HG02763 (cell line): ENCODE results near the gene CREB3L2.

ENCODE experiments used
- ATAC-seq: cut with Tn5 transposase; IDR thresholded peaks from one replicate; pipeline ENCODE4 v1.9.1; 2021; ENCODE audit warnings: mild to moderate bottlenecking, moderate library complexity; ENCODE audit not compliant: unreplicated experiment

The CREB3L2 gene

DNA sequence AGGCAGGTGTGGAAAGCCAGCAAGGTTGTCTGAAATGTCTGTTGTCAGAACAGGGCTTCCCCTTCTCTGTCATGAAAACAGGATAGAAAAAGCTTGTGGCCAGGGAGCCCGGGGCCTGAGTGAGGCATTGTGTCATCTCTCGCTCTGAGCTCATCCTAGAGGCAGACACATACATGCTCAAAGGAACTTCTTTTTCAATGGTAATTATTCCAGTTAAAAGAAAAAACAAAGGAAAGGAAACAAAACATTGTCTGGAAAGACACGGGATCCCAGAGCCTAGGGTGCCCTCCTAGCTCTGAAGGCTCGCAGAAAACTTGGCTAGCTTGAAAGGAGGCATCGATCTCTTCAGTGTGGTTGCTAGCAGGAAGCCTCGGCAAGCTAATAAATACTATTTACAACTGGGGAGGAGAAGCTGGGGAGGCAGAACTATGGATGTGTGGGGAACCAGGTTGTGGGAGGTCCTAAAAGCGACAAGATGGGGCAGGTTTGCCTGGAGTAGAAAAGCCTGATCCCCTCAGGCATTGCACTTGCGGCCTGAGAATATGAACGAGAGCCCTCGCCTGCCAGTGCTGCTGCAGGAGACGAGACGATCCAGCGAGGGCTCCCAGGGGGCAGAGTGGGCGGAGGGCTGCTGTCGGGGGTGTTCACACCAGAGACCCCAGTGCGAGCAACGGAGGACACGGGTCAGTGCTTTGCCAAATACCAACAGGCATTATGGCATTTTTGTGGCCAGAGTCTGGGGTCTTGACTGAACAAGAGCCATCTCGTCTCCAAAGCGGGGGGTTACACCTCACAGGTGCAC is 122.3 kb downstream of the CREB3L2 start:
- ATAC-seq: no peak

DNA sequence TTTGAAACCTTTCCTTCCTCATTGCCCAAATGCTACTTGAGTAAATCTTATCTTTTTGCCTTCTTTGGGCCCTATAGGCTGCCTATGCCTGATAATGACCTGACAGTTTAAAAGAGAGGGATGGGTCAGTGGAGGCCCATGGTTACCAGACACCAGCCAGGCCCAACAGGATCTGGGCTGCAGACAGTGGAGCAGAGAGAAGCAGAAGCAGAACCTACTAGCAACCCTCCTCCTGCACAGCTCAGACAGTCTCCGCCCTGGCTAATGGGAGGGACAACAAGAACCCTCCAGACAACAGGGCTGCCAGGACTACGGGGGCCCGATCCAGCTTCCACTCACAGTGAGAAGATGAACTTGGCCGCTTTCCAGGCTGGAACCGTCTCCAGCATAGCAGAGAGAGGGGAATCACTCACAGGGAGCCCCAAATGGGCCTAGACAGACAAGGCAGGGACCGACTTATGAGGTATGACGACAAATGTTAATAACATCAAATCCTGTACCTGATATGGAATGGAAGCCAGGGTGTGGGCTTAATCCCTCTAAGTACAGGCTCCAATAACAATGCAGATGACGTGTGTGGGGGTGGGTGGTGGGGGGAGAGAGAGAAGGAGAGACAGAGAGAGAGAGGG is 123.4 kb downstream of the CREB3L2 start:
- no peak for ATAC-seq

DNA sequence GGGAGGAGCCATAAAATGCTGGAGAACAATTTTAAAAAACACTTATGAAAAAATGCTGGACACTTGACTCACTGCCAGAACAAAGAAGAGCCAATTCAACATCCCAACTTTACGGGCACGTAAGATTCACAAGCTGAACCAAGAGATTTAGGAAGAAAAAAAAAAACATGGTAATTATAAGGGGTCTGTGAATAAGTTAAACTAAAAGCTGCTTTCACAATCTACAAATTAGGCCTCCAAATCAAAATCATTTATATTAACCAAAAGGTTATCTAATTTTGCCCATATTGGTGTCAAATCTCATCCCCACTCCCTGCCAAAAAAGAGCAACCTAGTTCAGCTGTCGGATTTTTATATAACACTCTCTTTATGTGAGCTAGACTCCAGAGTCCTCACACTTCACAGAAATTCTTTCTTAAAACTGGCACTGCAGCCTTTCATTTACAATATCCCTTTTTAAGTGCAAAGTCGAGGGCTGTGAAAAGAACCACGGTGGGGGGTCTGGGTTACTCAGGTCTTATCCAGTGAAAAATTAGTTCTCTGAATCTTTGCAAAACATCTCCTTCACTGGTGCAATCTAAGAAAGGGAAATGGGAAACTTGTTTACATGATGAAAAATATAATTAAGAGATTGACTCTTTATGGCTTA is 124.7 kb downstream of the CREB3L2 start:
- ATAC-seq: no peak

DNA sequence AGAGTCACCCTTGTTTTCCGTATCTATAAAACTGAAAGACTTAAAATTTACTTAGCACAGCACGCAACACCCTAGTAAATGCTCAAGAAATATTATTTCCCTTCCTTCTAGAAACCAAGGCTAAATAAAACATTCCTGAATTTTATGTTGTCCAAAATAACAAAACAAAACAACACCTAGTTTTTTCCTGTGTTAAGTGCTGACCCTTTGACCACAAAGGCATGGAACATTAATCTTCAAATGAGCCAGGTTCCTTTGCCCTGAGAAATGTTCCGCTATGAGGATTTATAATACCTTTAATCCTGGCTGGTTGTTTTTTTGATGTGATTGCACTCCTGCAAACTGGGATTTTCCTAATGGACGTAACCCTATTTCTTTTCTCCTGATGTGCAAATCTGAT is 126.1 kb downstream of the CREB3L2 start:
- no peak for ATAC-seq

DNA sequence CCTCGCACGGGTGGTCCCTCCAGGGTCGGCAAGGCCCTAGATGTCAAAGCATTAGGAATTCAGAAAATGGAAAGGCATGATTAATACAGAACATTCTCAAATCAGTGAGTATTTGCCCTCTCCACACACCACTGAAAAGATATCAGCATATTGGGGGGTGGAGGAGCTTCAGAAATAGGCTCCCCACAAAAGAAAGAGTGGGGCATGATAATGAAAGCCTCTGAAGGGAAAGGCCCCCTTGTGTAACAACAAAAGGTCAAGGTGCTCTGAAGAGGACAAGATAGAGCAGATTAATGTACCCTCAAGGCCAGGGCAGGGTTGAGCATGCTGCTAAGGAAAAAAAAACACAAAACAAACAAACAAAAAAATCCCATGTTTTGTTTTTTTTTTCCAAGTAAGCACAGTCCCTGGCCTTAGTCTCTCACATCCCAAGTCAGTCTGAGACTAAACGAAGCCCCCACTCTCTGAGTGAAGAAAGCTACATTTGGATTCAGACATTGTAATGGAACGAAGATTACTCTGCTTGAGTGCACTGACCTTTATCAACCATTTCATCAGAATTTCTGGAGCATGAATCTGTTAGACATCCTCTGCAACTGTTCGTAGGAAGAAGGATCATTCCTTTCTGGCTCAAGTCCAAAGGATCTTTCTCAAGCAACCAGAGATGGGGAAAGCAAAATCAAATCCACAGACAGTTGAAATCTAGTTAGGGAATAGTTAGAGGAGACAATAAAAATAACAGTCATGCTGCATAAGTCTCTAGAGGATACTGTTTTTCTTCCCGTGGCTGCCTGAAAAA is 127.7 kb downstream of the CREB3L2 start:
- ATAC-seq: no peak

DNA sequence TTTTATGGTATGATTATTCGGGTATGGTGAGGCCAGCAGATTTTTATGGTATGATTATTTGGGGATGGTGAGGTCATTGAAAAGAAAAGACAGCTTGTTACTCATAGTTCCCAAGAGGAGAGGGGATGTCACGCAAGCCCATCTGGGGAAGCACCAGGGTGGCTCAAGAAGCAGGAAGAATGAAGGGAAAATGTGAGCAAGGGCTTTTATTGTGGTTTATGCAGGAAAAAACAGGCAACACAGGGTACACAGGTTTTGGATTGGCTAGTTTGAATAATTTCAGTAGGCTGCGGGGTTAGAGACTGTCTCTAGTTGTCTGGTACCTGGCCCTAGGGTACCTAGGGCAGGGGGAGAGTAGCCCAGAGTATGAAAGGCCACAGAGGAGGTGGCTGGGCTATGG is 128.4 kb downstream of the CREB3L2 start:
- no peak for ATAC-seq

DNA sequence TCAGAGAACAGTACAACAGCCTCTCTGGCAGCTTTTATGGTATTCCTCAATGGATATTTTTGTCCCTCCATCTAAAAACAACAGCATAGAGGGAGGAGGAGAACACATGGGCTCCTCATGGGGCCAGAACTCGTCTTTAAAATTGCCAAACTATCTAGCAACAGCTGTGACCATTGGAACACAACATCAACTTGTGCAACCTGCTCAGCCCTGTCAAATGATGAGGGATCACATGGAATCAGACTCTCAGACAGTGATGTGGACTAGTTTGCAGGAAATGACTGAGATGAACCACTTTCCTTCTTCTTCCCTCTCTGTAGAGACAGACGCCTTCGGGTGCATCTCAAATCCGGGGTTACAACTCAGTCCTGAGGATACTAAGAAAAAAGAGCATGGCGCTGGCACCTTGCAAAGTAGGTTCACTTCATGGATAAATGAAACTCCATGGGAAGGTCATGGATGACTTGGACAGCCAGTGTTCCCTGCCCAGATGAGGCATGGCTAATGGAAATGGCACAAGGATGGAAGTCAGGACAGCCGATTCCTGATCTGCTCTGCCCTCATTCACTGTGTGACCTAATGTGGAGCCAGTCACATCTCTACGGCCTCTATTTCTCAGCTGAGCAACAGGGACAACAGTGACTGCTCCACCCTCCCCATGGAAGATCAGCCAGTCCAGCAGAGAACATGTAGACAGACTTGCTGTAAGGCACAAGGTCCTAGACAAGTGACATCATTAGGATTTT is 130.5 kb downstream of the CREB3L2 start:
- ATAC-seq: no peak

DNA sequence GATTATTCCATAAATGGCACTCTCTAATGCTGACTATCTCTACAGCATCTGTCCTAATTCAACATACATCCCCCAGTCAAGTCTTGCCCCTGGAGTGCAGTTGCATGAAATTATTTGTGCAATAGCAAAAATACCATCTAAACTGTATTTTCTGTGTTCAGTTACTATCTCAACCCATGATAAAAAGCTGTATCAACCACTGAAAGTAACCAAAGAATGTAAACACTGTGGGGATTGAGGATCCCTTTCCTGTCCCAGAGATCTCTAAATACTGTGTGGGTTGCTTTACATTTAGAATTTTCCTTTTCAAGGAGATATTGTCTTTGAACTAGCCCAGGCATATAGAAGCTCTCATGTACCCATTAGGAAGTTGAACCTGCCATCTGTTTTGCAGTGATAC is 131.2 kb downstream of the CREB3L2 start:
- ATAC-seq: no peak

DNA sequence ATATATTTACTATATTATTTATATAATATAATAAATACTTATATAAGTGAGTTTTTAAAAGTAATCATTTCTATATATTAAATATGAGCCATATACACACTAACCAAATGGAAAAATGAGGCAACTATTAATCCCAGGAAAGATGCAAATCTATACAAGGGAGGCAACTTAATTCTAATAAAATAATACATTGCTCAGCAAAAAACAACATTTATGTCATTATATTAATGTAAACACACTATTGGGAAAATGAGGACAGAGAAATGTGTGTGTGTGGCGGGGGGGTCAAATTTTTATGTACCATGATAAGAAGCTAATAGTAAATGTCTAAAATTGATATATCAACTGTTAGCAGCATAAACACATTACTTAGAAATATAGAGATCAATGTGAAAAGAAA is 131.8 kb downstream of the CREB3L2 start:
- ATAC-seq: no peak

DNA sequence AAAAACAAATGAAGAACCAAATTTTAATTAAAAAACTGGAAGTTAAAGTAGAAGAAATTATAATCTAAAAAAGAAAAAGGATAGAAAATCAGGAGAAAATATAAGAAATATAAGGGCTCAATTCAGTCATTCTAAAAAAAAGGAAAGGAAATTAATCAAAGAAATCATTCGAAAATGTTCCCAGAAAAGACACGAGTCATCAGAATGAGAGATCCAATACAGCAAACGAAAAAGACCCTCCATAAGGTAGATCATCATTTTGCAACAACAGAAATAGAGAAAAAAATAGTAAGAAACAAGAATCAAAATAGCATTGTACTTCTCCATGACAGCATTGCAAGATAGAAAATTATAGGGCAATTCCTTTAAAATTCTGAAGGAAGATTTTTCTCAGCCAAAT is 132.6 kb downstream of the CREB3L2 start:
- ATAC-seq: no peak

DNA sequence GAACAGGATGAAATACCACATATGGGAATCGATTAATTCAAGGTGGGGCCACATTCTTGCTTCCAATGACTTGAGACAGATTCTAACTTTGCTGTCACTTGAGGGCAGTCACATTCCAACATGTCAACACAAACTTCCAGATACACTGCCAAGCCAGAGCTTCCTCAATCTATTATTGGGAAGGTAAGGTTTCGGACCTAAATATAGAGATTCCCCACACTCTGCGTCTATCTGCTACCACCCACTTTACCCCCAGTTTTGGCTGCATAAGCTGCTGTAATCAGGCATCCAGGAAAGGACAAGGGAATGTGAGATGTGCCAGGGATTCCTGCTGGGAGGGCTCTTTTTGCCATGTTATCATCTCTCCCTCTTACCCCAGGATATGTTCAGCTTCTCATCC is 134.6 kb downstream of the CREB3L2 start:
- ATAC-seq: no peak

DNA sequence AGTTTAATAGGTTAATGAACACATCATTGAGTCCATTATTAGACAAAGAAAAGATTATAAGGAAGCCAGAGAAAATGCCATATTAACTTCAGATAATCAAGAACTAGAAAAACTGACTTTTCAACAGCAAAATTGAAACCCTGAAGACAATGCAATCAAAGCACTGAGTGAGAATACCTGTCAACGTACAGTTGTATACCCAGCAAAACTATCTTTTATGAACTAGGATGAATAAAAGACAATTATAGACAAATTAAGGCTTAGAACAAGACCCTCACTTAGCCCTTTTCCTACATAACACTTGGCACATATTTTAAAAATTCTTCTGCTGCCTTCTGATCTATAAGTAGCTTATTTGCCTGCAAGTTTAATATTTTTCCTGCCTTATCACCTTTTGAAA is 136.1 kb downstream of the CREB3L2 start:
- ATAC-seq: no peak

DNA sequence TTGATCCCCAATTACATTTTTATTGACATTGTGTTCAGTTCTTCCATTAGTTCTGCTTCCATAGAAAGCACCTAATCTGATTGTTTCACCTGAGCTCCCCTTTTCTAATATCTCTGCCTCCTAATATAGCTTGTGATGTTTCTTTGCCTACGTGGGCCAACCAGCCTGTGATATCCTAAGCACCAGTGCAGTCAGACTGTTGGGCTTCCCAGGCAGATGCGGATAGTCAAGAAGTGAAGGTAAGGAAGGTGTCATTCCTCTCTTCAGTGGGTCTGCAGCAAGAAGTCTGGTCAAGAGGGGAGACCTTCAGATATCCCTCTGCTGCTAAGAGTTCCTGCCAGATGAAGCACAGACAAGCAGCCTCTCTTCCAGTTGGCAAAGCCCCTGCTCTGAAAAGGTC is 138.9 kb downstream of the CREB3L2 start:
- no peak for ATAC-seq

DNA sequence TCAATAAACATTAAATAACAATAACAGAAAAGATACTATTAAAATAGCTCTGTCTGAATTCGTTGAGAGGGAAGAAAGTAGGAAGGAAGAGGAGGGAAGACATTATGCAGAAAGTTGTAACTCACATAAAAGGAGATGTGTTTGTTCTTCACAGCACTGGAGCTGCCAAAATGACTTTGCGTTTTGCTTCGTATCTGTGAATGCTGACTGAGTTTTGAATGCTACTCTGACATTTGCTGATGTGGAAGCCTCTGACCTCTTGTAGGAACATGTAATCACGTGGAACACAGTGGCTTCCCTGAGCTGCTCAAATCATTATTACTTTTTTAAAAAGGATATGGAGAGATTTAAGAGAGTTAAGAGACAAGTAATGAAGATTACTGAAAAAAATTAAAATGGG is 139.5 kb downstream of the CREB3L2 start:
- ATAC-seq: no peak

DNA sequence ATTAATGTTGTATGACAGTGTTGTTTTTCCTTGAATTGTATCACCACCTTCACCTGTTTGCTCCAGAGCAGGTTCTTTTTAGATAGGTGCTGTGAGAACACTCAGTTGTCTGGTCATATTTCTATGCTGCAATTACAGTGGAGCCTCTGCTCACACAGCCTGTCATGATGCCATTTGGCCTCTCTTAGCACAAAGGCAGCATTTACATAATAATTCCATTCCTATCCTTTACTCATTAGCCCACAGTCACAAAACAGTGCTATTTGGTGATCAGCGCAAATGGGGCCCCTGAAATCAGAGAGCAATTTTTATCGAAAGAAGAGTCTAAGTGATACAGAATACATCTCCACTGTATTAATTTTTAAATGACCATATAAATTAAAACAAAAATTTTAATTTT is 141.3 kb downstream of the CREB3L2 start:
- no peak for ATAC-seq

DNA sequence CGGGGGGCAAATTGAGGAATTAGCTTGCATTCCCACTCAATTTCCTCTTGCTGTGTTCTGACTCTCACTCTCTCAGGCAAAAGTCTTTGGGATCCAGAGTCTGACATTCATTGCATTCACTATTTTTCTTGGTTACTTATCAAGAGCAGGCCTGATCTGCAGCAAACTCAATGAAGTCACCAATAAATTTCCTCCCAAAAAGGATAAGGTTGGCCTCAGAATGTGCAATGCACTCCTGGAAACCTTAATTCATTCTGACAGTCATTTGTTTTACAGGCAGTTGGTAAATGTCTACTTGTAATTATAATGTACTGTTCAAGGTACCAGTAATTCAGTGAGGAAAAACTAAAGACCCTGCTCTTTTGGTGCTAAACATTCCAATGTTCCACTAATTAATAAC is 148.8 kb downstream of the CREB3L2 start:
- ATAC-seq: no peak

DNA sequence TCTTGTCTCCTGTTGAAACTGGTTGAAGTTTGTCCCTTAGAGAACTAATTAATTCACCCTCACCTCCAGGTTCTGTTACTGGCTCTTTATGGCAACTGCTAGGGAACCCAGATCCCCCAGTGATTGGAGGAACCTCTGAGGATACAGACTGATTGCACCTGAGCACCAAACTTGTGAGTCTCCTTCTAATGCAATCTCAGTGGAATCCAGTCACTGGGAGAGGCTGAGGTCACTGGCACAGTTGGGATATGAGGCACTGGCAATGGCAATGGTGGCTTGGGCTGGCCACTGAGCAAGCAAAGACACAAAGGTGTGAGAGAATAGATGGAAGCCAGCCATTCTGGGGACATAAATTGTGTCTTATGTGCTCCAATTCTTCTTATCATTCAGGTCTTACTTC is 149.8 kb downstream of the CREB3L2 start:
- no peak for ATAC-seq

DNA sequence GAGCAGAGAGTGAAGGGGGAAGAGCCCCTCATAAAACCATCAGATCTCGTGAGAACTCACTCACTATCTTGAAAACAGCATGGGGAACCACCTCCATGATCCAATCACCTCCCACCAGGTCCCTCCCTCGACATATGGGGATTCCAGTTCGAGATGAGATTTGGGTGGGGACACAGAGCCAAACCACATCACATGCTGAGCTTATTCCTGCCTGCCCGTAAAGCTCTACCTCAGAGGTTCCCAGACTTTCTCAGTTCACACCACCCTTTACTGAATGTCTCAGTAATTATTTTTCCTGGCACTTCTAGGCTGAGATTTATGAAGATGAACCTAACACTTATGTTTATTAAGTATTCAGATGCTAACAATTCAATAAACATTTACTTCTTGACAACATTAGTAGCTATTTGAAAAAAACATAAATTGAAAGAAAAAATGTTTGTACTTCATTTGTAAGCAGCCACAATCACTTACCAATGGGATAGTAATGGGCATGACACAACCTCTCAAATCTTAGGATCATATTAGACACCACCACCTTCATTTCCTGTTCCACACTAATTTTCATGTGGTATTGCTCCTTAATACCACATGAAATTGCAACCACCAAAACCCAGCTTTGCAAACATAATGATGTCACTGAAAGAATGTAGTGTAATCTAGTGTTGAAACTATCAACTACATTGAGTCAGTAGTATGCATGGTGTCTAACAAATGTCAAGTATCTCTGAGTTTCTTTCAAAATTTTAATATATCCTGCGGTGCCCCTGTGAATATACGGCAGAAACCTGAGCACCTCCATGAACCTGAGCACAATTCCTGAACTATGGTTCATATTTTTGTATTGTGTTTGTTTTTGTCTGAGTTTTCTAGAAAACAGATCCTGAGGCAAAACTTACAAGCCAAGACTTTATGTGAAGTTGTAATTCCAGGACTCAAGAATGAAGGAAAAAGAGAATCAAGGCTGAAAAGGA is 150.6 kb downstream of the CREB3L2 start:
- no peak for ATAC-seq

DNA sequence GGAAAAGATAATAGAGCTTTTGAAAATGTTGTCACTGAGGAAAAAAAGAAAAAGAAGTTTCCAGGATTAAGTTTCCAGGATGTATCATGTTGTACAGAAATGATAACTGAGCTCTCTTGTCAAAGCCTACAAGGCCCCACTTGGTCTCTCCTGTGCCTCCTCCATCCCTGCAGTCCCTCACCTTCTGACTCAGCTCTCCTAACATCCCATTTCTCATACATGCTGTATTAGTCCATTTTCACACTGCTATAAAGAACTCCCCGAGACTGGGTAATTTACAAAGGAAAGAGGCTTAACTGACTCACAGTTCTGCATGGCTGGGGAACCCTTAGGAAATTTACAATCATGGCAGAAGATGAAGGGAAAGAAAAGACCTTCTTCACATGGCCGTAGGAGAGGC is 151.3 kb downstream of the CREB3L2 start:
- no peak for ATAC-seq

DNA sequence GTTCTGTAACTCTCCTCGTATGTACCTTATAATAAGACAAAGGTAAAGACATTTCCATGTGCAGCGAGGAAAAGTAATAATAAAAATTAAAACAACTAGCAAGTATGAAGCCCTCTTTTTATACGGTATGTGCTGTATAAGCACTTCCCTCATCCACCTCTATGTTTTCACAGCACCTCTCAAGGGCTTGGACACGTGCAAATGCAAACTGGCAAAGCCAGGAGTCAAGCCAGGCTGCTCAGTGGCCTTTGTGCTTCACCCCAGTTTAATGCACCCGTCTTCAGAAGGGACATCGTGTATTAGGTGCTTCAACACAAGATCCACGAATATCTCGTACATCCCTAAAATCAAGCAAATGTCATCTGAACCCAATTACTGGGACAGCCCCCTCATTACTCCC is 153.8 kb downstream of the CREB3L2 start:
- ATAC-seq: no peak
